Measurements from ENCODE around the gene PDZRN4.

Gene PDZRN4

GRCh38 chr12:41365653-41366171, 177.6 kb downstream of the PDZRN4 start:
- no peak for DNase-seq

- no peak for DNase-seq
Measured at GRCh38 chr12:41367726-41368405, 179.7 kb downstream of the PDZRN4 start.

GRCh38 chr12:41380878-41381277, 192.8 kb downstream of the PDZRN4 start:
- DNase-seq = no peak

- no peak for DNase-seq
Measured at GRCh38 chr12:41402801-41403200, 214.7 kb downstream of the PDZRN4 start.

DNA sequence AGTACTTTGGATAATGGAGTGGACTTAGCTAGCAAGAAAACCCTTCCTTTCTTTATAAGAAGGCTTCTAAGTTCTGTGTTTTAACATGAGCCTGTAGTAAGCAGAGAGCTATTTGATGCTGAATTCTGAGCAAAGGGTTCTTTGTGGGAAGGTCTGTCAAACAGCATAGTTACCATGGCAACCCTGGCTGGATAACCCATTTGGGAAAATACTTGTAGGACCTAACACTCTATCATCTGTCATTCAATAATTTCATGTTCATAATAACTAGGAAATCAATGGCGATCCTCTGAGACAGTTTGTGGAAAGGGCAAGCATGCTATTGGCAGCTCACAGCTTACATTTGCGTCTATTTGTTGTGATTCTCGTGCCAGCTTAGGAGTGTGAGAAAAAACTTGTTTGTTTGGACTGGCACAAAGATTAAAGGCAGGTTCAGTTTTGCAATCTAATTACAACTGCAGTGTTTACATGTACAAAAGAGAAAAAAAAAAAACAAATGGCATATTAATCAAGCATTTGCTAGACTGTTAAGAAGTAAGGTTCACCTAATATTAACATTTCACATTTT, 219.2 kb downstream of the PDZRN4 start:
- DNase-seq = no peak

- no peak for DNase-seq
Measured at GRCh38 chr12:41409628-41410027, 221.5 kb downstream of the PDZRN4 start.

GRCh38 chr12:41418586-41418985, 230.5 kb downstream of the PDZRN4 start:
- DNase-seq = no peak

- DNase-seq = no peak
Measured at GRCh38 chr12:41419131-41419893, 231.2 kb downstream of the PDZRN4 start.

- DNase-seq = no peak
Measured at GRCh38 chr12:41424651-41425050, 236.5 kb downstream of the PDZRN4 start.

- DNase-seq = no peak
Measured at GRCh38 chr12:41433460-41433859, 245.3 kb downstream of the PDZRN4 start.

DNA sequence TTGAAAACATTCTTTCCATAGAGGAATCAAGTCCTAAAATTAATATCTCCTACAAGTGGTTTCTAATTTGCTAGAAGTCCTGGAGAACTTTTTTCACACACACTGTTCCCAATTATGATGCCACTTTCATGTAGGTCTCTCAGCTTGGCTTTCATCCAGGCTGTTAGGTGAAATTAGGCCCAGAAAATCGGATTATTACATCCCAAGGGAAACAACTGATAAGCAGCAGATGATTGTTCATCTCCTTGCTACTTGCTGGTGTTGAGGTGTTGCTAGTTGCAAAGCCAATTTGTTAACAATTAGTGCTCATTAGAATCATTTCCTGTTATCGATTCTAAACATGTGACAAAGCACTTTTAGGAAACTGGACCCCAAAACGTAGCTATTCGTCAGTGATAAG, 248.0 kb downstream of the PDZRN4 start:
- DNase-seq = no peak

DNA sequence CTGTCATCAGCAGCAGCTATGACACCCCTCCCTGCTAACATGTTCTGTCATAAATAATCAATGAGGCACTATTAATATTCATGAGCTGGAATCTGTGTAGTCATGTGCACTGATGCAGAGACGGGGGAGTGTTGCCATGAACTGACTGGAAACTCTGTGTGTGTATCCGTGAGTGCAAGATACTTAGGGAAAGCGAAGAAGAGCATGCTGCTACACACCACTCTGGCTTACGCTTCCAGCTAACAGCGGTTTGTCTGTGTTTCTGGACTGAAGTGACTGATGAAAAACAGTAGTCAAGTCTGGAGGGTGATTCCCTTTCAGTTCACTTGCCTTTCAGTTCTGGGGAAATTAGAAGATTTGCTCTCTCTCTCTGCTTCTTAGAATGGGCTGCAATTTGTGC, 249.4 kb downstream of the PDZRN4 start:
- no peak for DNase-seq

- DNase-seq = no peak
Measured at GRCh38 chr12:41438854-41439541, 250.9 kb downstream of the PDZRN4 start.

- DNase-seq = no peak
Measured at GRCh38 chr12:41439801-41440200, 251.7 kb downstream of the PDZRN4 start.

- no peak for DNase-seq
Measured at GRCh38 chr12:41441180-41441579, 253.1 kb downstream of the PDZRN4 start.

GRCh38 chr12:41442896-41443295, 254.8 kb downstream of the PDZRN4 start:
- DNase-seq = no peak

GRCh38 chr12:41443690-41444089, 255.6 kb downstream of the PDZRN4 start:
- no peak for DNase-seq

GRCh38 chr12:41452838-41453407, 264.8 kb downstream of the PDZRN4 start:
- no peak for DNase-seq

DNA sequence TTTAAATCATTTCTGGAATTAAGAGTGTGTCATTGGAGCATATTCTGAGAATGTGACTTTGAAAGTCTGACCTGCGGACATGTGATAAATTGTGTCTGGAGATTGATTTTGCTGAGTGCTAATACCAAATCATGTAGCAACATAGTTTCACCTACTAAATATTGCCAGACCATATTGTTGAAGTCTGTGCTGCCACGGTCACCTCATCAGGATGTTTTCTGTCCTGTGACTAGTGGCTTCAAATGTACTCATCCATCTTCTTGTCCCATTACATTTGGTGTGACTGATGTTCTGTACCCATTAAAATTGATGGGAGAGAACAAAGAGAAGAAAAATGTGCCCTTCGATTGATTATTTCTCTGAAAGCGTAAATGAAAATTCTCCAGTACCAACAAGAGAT, 265.3 kb downstream of the PDZRN4 start:
- DNase-seq = no peak

GRCh38 chr12:41459111-41459905, 271.2 kb downstream of the PDZRN4 start:
- DNase-seq = no peak

- no peak for DNase-seq
Measured at GRCh38 chr12:41459906-41460214, 271.7 kb downstream of the PDZRN4 start.

- DNase-seq = no peak
Measured at GRCh38 chr12:41460906-41461305, 272.8 kb downstream of the PDZRN4 start.

All from stimulated activated CD4-positive, alpha-beta T cell treated with anti-CD3 and anti-CD28 coated beads, Interleukin-2, amount 100 ng/mL, for 24 hours (primary cell).